Esophagus squamous epithelium (tissue), 5 donors: Measurements from ENCODE around the gene MTA3. TPM values are rescaled to one million over a fixed set of nuclear protein-coding genes. Genes with fewer than 3 reads are reported as not detected.
A peak's percentile ranks its signal among the peaks of the same experiment; 100 is the strongest.

Source experiments
- DNase-seq: peaks from one replicate; lab custom pipeline; 2025; lab: John Stamatoyannopoulos, UW
- H3K27ac ChIP-seq, 4 donors: fragments of 200-600 bp; sonication (generic); one replicate each; pipeline ENCODE4 v1.5.1; 2016 to 2019; ENCODE audit warnings: mild to moderate bottlenecking in 1 of 4
- H3K27me3 ChIP-seq, 4 donors: fragments of 200-600 bp; sonication (generic); 1 replicate in 3 of 4; 2 replicates in 1 of 4; pipeline versions ENCODE4 v1.5.1 to v1.6.0; 2017 to 2021; ENCODE audit warnings: antibody characterized with exemption in 1 of 4
- H3K36me3 ChIP-seq, 3 donors: fragments of 200-600 bp; sonication (generic); one replicate each; pipeline ENCODE4 v1.5.1; 2016 to 2019
- H3K4me1 ChIP-seq, 3 donors: fragments of 200-600 bp; sonication (generic); one replicate each; pipeline ENCODE4 v1.5.1; 2017 to 2019
- H3K4me3 ChIP-seq, 4 donors: fragments of 200-600 bp; sonication (generic); 1 replicate in 3 of 4; 2 replicates in 1 of 4; pipeline ENCODE4 v1.5.1; 2016 to 2019; ENCODE audit warnings: mild to moderate bottlenecking in 2 of 4, moderate library complexity in 1 of 4
- H3K9me3 ChIP-seq, 3 donors: fragments of 200-600 bp; sonication (generic); one replicate each; pipeline ENCODE4 v1.5.1; 2016 to 2019
- POLR2A ChIP-seq, 4 donors: fragments of 450-650 bp; IDR thresholded peaks; one replicate each; pipeline ENCODE4 v1.6.1; 2017; ENCODE audit warnings: antibody characterized with exemption in 4 of 4, mild to moderate bottlenecking in 4 of 4, moderate library complexity in 3 of 4
- WGBS, 2 donors: methylation state at CpG; one replicate each; pipeline ENCODE4 v1.1.5; 2018; 5-methylcytosine and 5-hydroxymethylcytosine counted together
- intact Hi-C: fragments of 100-400 bp; cut with DNase I; formaldehyde crosslinking; loops from one replicate; pipeline ENCODE4 v1.15.0; 2022
- total RNA-seq, 4 donors: library from RNA; depleted of rRNA; stranded (reverse); fragments of >200 nt; gene quantifications; one replicate each; pipeline ENCODE4 v1.1.0, GENCODE V29; 2016
- TF ChIP-seq, protein P1 (sequence below), 6 experiments: fragments of 450-650 bp in 4 of 6; fragments of 200-600 bp in 2 of 6; sonication (generic) in 2 of 6; IDR thresholded peaks; one replicate each; pipeline ENCODE4 v1.5.1; 2016 to 2019; ENCODE audit warnings: antibody characterized with exemption in 6 of 6, mild to moderate bottlenecking in 4 of 6, moderate library complexity in 4 of 6
- donor health status: DM: yes; HTN: yes; CAD: no.

MTA3 gene
- total RNA-seq, 4 donors from 2014 or later, result 26.5 to 37.2 (median 34.4) TPM

GRCh38 chr2:42792583-42793333 lies 224.3 kb downstream of the MTA3 start, which contains the start of gene HAAO:
Gene HAAO, minus strand, starts transcription at chr2:42792583. Its CDS starts 47 bp downstream, at chr2:42792536.
- TF ChIP-seq, protein P1, sequence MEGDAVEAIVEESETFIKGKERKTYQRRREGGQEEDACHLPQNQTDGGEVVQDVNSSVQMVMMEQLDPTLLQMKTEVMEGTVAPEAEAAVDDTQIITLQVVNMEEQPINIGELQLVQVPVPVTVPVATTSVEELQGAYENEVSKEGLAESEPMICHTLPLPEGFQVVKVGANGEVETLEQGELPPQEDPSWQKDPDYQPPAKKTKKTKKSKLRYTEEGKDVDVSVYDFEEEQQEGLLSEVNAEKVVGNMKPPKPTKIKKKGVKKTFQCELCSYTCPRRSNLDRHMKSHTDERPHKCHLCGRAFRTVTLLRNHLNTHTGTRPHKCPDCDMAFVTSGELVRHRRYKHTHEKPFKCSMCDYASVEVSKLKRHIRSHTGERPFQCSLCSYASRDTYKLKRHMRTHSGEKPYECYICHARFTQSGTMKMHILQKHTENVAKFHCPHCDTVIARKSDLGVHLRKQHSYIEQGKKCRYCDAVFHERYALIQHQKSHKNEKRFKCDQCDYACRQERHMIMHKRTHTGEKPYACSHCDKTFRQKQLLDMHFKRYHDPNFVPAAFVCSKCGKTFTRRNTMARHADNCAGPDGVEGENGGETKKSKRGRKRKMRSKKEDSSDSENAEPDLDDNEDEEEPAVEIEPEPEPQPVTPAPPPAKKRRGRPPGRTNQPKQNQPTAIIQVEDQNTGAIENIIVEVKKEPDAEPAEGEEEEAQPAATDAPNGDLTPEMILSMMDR (IDR thresholded peaks at IDR 0.05), result peak in 3 of 6 experiments; percentile 6 to 17 (median 14)
- TF ChIP-seq POLR2A (IDR thresholded peaks at IDR 0.05), result no peak
- Histone ChIP-seq H3K36me3 (no peaks in the 10 kb centered on the region), H3K4me1 (peaks cover 15 to 60% (median 28%) of the 10 kb centered on the region in 3 donors), H3K4me3 (peak within 1 kb of the TSS; percentile 51 to 78 (median 68)), H3K27me3 (no peaks in the 10 kb centered on the region), H3K27ac (peak within 1 kb of the TSS; percentile 77 to 92 (median 90)), H3K9me3 (no peaks in the 10 kb centered on the region)
- 0% methylated on average over 2 of the region's 75 CpGs; no CpG with 5 or more reads in 1 of the 2 donors for WGBS, 2 donors
- intact Hi-C loops, result no loop called here
- DNase-seq, result no peak

GRCh38 chr2:42793334-42794270 lies 225.2 kb downstream of the MTA3 start:
- peak overlapping the region; percentile 51 to 78 (median 68) for H3K4me3 ChIP-seq
- H3K27ac ChIP-seq, result peak overlapping the region; percentile 77 to 92 (median 90)
- no peaks in the 10 kb centered on the region for H3K9me3 ChIP-seq
- intact Hi-C loops, result no loop called here
- no peaks in the 10 kb centered on the region for H3K36me3 ChIP-seq
- WGBS, 2 donors, result 36 to 41% methylated on average over 17 to 21 of the region's 22 CpGs
- no peak for DNase-seq
- H3K27me3 ChIP-seq, result no peaks in the 10 kb centered on the region
- no peak for TF ChIP-seq POLR2A (IDR thresholded peaks at IDR 0.05)
- TF ChIP-seq, protein P1 (IDR thresholded peaks at IDR 0.05), result no peak
- peaks cover 15 to 60% (median 28%) of the 10 kb centered on the region in 3 donors for H3K4me1 ChIP-seq

DNA sequence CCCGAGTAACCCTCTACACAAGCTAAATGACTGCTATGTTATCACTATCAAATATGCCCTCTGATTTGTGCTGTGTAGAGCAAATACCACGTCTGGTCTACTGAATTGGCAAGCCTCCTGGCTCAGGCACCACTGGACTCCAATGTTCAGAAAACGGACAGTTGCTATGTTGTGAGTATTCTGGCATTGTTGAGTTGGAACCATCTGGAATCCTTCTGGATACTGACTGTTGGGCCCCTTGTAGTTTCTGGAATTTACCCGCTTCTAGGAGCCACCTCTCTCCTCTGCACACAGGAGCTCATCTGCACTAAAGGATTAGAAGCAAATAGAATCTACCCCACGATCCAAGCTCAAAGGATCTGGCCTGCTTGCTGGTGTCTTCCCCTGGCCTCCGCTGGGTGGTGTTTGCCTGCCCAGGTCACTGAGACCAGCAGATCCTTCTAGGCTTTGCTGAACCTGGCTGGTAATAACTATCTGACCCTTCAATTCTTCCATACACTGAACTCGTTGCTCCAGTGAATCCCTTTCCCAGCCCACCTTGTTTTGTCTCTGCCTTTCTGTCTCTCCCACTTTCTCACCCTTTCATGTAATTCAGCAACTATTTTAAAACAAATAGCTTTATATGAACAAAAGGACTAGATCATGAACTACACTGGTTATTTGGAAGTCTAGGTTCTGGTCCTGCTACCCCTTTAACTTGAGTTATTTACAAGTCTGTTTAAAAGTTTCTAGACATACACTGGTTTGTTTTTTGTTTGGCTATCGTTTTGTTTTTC lies 226.0 kb downstream of the MTA3 start:
- TF ChIP-seq, protein P1 (IDR thresholded peaks at IDR 0.05), result no peak
- no peak for TF ChIP-seq POLR2A (IDR thresholded peaks at IDR 0.05)
- WGBS, 2 donors, result 71 to 80% methylated on average over 7 to 8 of the region's 8 CpGs
- H3K27ac ChIP-seq, result peak overlapping the region in 3 of 4 donors; percentile 49 to 92 (median 87)
- H3K36me3 ChIP-seq, result no peaks in the 10 kb centered on the region
- H3K4me1 ChIP-seq, result peaks cover 15 to 62% (median 28%) of the 10 kb centered on the region in 3 donors
- DNase-seq, result no peak
- peak overlapping the region in 1 of 4 donors; percentile 4 for H3K4me3 ChIP-seq
- H3K27me3 ChIP-seq, result no peaks in the 10 kb centered on the region
- H3K9me3 ChIP-seq, result no peaks in the 10 kb centered on the region
- intact Hi-C loops, result no loop called here

DNA sequence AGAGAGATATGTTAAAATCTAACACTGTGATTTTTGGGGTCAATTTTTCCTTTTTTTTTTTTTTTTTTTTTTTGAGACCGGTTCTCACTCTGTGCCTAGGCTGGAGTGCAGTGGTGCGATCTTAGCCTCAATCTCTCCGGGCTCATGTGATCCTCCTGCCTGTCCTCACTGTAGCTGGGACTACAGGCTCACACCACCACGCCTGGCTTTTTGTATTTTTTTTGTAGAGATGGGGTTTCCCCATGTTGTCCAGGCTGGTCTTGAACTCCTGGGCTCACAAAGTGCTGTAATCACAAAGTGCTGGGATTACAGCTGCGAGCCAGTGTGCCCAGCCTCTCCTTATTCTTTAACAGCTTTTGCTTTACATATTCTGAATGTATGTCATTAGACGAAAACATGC lies 226.8 kb downstream of the MTA3 start:
- no peak for DNase-seq
- Histone ChIP-seq H3K36me3 (no peaks in the 10 kb centered on the region), H3K9me3 (no peaks in the 10 kb centered on the region), H3K4me1 (peaks cover 15 to 70% (median 28%) of the 10 kb centered on the region in 3 donors), H3K4me3 (no peak overlapping the region), H3K27me3 (no peaks in the 10 kb centered on the region), H3K27ac (peak overlapping the region in 3 of 4 donors; percentile 38 to 76 (median 55))
- WGBS, 2 donors, result 69 to 76% methylated on average over 6 of the region's 6 CpGs
- intact Hi-C loops, result no loop called here
- TF ChIP-seq, protein P1 (IDR thresholded peaks at IDR 0.05), result no peak
- no peak for TF ChIP-seq POLR2A (IDR thresholded peaks at IDR 0.05)
